Mucosa of rectum (tissue), 2 donors: ENCODE results near the gene RALBP1.
A peak's percentile ranks its signal among the peaks of the same experiment; 100 is the strongest.

ENCODE experiments used
- H3K27ac ChIP-seq, 2 donors: one replicate each; pipeline ENCODE4 v1.7.0; 2013; ENCODE audit warnings: inconsistent platforms in 2 of 2, low read depth in 2 of 2, low read length in 2 of 2
- H3K27me3 ChIP-seq, 2 donors: one replicate each; pipeline ENCODE4 v1.7.0; 2013; ENCODE audit warnings: low read length in 2 of 2; ENCODE audit not compliant: control insufficient read depth in 2 of 2, insufficient read depth in 2 of 2
- H3K36me3 ChIP-seq, 2 donors: one replicate each; pipeline ENCODE4 v1.7.0; 2013; ENCODE audit warnings: low read length in 2 of 2; ENCODE audit not compliant: control insufficient read depth in 2 of 2, insufficient read depth in 2 of 2
- H3K4me1 ChIP-seq, 2 donors: one replicate each; pipeline ENCODE4 v1.7.0; 2013; ENCODE audit warnings: low read length in 2 of 2, mild to moderate bottlenecking in 1 of 2; ENCODE audit not compliant: control insufficient read depth in 2 of 2, insufficient read depth in 2 of 2
- H3K4me3 ChIP-seq, 2 donors: one replicate each; pipeline ENCODE4 v1.7.0; 2013; ENCODE audit warnings: low read length in 2 of 2
- H3K9ac ChIP-seq, 2 donors: one replicate each; pipeline ENCODE4 v1.7.0; 2013; ENCODE audit warnings: low read length in 2 of 2, low read depth in 1 of 2, mild to moderate bottlenecking in 1 of 2
- H3K9me3 ChIP-seq, 2 donors: one replicate each; pipeline ENCODE4 v1.7.0; 2013; ENCODE audit warnings: low read length in 2 of 2; ENCODE audit not compliant: control insufficient read depth in 2 of 2
- donor health status: healthy.
- donor health status: Normal muscosa, but diverticular disease.

RALBP1 gene

DNA sequence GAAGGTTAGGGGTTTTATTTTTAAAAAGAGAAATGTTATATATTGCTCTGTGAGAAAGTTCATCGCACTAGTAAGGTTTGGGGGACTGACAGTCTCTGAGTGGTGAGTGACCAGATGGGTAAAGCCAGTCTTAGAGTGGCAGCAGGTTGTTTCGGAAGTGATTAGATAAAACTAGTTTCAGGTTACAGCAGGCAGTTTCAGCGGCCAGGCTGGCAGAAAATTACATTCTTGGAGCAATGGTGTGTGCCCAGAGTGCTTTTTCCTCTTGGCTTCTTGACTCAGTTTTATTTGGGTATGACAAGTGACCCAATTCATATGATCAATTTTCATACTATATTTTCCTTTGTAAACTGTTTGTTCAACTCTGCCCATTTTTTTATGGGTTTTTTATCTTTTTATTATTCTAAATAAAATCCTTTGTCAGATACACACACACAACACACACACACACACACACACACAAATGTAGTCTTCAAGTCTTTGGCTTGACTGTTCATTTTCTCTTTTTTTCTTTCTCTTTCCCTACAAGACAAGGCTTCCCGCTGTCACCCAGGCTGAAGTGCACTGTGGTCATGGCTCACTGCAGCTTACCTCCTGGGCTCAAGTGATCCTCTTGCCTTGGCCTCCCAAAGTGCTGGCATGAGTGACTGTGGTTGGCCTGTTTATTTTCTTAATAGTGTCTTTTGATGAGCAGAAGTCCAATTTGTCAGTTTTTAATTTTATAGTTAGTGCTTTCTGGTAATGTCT is 30.9 kb downstream of the RALBP1 start:
- Histone ChIP-seq H3K4me1 (peaks cover 0 to 3% of the 10 kb centered on the region in 2 donors), H3K9me3 (peaks cover 0 to 3% of the 10 kb centered on the region in 2 donors), H3K4me3 (no peak overlapping the region), H3K27ac (no peak overlapping the region), H3K36me3 (no peaks in the 10 kb centered on the region), H3K9ac (no peak overlapping the region), H3K27me3 (no peaks in the 10 kb centered on the region)

- Histone ChIP-seq H3K36me3 (no peaks in the 10 kb centered on the region), H3K4me3 (no peak overlapping the region), H3K9ac (no peak overlapping the region), H3K9me3 (peaks cover 0 to 3% of the 10 kb centered on the region in 2 donors), H3K4me1 (peaks cover 0 to 3% of the 10 kb centered on the region in 2 donors), H3K27me3 (no peaks in the 10 kb centered on the region), H3K27ac (no peak overlapping the region)
Observed at GRCh38 chr18:9507565-9508088, 32.3 kb downstream of the RALBP1 start.

- H3K27ac ChIP-seq, result no peak overlapping the region
Observed at GRCh38 chr18:9508446-9509025, 33.2 kb downstream of the RALBP1 start.

DNA sequence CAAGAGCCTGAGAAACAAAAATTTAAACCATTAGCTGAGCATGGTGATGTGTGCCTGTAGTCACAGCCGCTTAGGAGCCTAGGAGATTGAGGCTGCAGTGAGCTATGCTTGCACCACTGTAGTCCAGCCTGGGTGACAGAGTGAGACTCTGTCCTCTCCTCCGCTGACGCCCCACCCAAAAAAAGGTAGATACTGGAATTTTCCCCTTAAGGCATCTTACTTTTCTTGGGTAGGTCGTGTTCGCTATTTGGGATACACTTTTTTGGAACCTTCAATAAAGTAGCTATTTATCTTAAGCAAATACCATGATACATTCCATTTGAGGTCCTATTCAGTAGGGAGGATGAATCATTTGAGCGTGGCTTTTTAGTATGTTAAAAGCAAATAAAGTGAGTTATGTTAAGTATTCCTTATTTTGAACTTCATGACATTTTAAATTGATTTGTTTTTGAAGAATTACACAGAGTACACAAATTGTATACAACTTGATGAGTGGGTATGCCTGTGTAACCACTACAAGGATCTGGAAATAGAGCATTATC is 38.7 kb downstream of the RALBP1 start:
- Histone ChIP-seq H3K27ac (no peak overlapping the region), H3K4me1 (no peaks in the 10 kb centered on the region), H3K9me3 (no peaks in the 10 kb centered on the region), H3K36me3 (peaks cover 2 to 25% of the 10 kb centered on the region in 2 donors), H3K9ac (no peak overlapping the region), H3K4me3 (no peak overlapping the region), H3K27me3 (no peaks in the 10 kb centered on the region)

More at GRCh38 chr18:9508446-9509025, 33.2 kb downstream of the RALBP1 start:
- no peaks in the 10 kb centered on the region for H3K27me3 ChIP-seq
- H3K9me3 ChIP-seq, result peaks cover 0 to under 1% of the 10 kb centered on the region in 2 donors
- H3K4me1 ChIP-seq, result peaks cover 0 to 3% of the 10 kb centered on the region in 2 donors
- no peak overlapping the region for H3K4me3 ChIP-seq
- H3K36me3 ChIP-seq, result peaks cover 0 to 5% of the 10 kb centered on the region in 2 donors
- H3K9ac ChIP-seq, result no peak overlapping the region

DNA sequence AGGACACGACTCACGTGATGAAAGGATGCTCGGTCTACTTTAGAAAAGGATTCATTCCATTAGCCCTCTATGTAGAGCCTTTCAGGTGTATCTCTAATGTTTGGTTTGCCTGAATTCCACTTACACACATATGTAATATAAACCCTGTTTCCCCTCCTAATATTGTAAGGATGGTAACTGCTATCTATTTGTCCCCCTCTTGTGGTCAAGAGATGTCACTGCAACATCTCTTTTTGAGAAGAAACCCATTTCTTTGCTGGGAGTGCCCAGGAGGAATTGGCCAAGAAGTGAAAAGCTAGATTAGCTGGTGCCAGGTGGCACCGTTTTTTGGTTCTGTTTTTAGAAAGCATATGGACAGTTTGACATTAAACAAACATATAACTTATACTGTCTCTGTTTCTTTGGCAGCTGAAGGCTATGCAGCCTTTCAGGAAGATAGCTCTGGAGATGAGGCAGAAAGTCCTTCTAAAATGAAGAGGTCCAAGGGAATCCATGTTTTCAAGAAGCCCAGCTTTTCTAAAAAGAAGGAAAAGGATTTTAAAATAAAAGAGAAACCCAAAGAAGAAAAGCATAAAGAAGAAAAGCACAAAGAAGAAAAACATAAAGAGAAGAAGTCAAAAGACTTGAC is 41.2 kb downstream of the RALBP1 start:
- Histone ChIP-seq H3K4me3 (no peak overlapping the region), H3K4me1 (no peaks in the 10 kb centered on the region), H3K27me3 (no peaks in the 10 kb centered on the region), H3K36me3 (peaks cover 2 to 25% of the 10 kb centered on the region in 2 donors), H3K9me3 (no peaks in the 10 kb centered on the region), H3K27ac (no peak overlapping the region), H3K9ac (no peak overlapping the region)

DNA sequence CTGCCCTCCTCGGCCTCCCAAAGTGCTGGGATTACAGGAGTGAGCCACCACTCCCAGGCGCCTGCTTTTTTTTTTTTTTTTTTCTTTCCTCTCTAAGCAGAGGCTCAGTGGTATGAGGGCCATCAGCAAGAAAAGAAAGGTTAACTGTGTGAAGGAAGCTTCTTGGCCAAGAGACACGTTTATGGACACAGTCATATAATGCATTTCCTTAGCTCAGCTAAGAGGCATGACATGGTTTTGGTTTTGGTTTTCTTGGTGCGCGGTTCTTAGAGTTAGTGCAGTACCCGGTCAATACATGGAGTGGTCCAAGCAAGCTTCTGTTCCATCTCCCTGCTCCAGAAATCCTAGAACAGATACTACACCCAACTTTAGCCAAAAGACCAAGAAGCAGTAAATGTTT is 42.6 kb downstream of the RALBP1 start:
- Histone ChIP-seq H3K4me1 (no peaks in the 10 kb centered on the region), H3K27ac (no peak overlapping the region), H3K36me3 (peaks cover 2 to 23% of the 10 kb centered on the region in 2 donors), H3K9me3 (no peaks in the 10 kb centered on the region), H3K9ac (no peak overlapping the region), H3K4me3 (no peak overlapping the region), H3K27me3 (no peaks in the 10 kb centered on the region)

DNA sequence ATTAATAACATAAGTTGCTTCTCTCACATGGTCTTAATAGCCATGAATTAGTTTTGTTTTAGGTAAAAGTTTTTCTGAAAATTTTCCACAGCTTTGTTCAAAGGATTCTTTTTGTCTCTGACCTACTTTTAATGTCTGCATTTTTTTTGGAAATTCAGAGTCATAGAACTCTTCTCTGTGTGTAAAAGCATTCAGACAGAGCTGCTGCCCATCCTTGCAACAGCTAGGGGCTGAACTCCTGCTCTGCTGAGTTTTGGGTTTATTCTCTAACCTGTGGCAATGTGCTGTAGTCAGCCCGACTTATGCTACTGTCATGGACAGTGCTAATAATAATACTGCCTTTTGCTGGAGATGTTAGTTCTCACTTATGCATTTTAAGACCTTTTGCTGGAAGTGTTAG is 44.1 kb downstream of the RALBP1 start:
- H3K36me3 ChIP-seq, result peaks cover 2 to 19% of the 10 kb centered on the region in 2 donors

DNA sequence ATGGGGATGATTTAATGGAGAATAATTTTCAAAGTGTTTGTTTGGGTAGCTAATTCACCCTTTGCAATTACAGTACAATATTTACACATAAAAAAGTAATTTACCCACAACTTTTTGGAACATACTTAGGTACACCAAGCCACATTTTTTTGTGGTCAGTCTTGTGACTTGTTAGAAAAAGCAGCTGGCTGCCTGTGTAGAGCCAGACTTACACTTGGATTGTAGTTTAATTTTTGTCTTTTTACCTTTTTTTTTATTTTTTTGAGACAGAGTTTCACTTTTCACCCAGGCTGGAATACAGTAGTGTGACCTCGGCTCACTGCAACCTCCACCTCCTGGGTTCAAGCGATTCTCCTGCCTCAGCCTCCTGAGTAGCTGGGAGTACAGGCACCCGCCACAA is 45.4 kb downstream of the RALBP1 start:
- H3K4me1 ChIP-seq, result no peaks in the 10 kb centered on the region
- no peak overlapping the region for H3K4me3 ChIP-seq
- H3K27ac ChIP-seq, result no peak overlapping the region
- H3K27me3 ChIP-seq, result no peaks in the 10 kb centered on the region
- H3K9ac ChIP-seq, result no peak overlapping the region
- no peaks in the 10 kb centered on the region for H3K9me3 ChIP-seq
- H3K36me3 ChIP-seq, result peaks cover 7 to 22% of the 10 kb centered on the region in 2 donors

More for the DNA sequence above, 44.1 kb downstream of the RALBP1 start:
- H3K27ac ChIP-seq, result no peak overlapping the region
- H3K9me3 ChIP-seq, result no peaks in the 10 kb centered on the region
- H3K4me1 ChIP-seq, result no peaks in the 10 kb centered on the region
- H3K27me3 ChIP-seq, result no peaks in the 10 kb centered on the region
- H3K4me3 ChIP-seq, result no peak overlapping the region
- no peak overlapping the region for H3K9ac ChIP-seq

- Histone ChIP-seq H3K27me3 (no peaks in the 10 kb centered on the region), H3K27ac (peak overlapping the region in 1 of 2 donors; percentile 18), H3K9ac (no peak overlapping the region), H3K4me3 (no peak overlapping the region), H3K36me3 (peaks cover 11 to 26% of the 10 kb centered on the region in 2 donors), H3K9me3 (no peaks in the 10 kb centered on the region), H3K4me1 (no peaks in the 10 kb centered on the region)
Observed at GRCh38 chr18:9521770-9522169, 46.5 kb downstream of the RALBP1 start.

- no peaks in the 10 kb centered on the region for H3K27me3 ChIP-seq
- H3K27ac ChIP-seq, result no peak overlapping the region
- H3K9me3 ChIP-seq, result no peaks in the 10 kb centered on the region
- H3K9ac ChIP-seq, result no peak overlapping the region
- peaks cover 9 to 26% of the 10 kb centered on the region in 2 donors for H3K36me3 ChIP-seq
- no peak overlapping the region for H3K4me3 ChIP-seq
- no peaks in the 10 kb centered on the region for H3K4me1 ChIP-seq
Observed at GRCh38 chr18:9522952-9523351, 47.6 kb downstream of the RALBP1 start.
